GM18867 (cell line): ENCODE data around the gene ZNF346.
A peak's percentile ranks its signal among the peaks of the same experiment; 100 is the strongest.

Source experiments
- ATAC-seq: cut with Tn5 transposase; IDR thresholded peaks from one replicate; pipeline ENCODE4 v1.9.1; 2021; ENCODE audit warnings: mild to moderate bottlenecking, moderate library complexity; ENCODE audit not compliant: unreplicated experiment

Gene ZNF346

DNA sequence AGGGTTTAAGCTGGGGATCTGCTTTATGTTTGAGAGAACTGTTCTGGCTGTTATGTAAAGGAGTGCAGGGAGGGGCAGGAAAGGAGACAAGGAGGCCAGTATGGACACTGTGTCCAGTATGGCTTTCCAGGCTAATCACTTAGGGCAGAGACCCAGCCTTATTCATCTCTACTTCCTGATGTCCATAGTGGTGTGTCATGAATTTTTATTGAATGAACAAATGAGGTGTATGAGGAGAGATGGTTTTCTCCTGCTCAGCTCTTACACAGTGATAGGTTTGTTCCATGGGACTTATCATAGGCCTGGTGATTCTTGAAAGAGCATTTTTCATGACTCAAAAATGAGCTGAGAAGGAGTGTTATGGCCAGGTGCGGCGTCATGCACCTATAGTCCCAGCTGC, 43.7 kb downstream of the ZNF346 start:
- ATAC-seq: no peak

DNA sequence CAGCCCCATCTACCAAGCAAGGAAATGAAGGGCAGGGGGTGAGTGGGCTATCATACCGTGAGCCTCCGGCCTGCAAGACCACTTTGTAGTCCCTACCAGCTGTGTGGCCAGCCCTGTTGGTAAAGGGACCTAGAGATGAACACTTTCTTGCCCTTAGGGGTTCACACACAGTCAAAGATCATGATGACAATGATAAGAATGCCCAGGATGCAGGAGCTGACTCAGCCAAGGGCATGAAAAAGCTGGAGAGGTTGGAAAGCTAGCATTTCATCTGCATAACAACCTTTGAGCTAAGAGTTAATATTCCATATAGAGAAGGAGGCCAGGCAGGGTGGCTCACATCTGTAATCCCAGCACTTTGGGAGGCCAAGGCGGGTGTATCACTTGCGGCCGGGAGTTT, 45.0 kb downstream of the ZNF346 start:
- ATAC-seq: no peak

DNA sequence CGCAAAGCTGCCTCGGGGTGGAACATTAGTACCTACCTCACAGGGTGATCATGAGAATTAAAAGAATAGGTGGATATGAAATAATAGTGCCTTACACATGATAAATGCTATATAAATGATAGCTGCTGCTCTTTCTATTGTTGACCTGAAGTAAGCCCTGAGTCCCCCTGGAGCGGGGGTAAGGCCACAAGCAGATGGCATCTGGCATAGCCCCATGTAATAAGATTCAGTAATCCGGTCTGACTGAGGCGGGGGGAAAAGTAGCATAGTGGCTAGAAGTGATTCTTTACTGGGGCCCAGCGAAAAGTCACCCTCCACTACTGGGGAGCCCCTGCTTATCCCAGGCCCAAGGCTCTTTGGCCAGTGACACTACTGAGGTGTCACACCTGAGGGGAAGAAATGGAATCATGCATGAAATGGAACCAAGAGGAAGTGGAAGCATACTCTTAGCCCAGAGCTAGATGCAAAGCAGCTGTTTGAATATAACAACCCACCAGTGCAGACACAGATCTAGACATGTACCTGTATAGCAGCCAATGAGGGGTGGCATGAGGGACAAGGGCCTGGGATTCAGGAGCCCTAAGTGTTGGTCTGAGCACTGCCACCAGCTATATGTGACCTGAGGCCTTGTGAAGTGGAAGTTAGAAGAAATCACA, 48.2 kb downstream of the ZNF346 start:
- ATAC-seq: no peak

DNA sequence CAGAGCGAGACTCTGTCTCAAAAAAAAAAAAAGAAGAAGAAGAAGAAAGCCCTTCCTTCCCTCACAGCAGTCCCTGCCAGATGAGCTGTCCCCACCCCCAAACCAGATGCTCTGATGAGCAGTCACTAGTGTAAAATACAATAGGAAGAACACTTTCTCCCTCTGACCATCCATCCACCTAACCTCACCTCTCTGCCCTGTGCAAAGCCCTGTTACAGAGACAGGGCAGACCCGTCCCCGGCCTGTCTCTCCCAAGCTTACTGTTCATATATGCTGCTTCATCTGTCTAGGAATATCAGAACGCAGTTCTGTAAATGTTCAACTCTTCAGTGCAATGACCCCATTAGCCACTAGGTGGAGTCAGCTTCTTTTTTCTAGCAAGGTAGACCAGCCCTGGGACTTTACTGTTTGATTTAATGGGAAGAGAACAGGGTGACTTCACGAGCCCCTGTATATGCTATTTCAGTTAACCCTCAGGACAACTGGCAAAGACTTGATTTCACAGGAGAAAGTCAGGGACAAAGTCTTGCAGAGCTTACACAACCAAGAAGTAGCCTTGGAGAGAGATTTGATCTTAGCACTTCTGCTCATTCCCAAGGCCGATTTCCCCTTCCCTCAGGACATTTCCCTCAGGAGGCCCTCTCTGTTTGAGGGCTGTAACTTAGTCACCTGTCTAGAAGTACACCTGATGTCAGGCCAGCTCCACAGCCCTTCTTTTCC, 49.3 kb downstream of the ZNF346 start:
- ATAC-seq: peak; percentile 60

DNA sequence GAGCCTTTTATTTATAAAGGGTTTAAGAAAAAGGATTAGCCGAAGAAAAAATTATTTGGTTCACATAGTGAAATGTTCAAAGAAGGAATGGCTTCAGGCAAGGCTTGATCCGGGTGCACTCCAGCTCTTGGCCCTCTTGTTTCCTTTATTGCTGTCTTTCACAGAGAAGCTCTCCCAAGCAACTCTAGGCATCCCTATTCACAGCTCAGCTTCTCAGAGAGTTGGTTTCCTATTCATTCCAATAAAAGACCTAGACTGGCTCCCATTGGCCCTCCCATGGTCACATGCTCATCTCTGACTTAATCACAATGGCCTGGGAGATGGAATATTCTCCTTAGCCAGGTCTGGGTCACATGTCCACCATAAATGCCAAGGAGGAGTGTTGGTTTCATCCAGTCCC, 54.8 kb downstream of the ZNF346 start:
- no peak for ATAC-seq

DNA sequence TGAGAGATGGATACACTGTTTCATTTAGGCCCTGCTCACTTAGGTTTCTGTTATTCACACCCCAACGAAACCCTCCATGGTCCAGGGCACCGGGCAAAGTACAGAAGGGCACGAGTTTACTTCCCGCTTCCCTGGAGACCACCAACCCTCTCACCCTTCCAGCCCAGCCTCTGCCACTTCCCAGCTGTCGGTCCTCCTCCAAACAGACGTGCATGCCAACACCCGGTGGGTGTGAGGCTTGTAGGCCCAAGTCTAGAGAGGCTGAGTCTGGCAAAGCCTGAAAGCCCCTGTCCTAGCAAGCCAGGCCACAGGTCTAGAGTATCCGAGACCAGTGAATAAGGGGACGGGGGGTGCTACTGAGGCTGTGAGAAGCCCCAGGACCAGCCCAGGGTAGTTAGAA, 57.1 kb downstream of the ZNF346 start:
- no peak for ATAC-seq

DNA sequence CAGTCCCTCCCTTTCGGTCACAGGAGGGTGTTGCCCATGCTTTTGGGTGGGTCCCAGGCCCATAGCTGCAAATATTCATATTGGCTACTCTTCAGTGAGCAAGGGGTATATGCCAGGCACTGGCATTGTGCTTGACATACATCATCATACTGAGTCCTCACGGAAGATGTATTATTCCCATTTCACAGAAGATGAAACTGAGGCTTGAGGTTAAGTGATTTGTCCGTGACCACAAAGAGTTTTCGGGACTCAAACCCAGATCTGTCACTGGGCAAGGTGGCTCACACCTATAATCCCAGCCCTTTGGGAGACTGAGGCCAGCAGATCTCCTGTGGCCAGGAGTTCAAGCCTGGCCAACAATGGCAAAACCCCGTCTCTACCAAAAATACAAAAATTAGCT, 57.8 kb downstream of the ZNF346 start:
- no peak for ATAC-seq

DNA sequence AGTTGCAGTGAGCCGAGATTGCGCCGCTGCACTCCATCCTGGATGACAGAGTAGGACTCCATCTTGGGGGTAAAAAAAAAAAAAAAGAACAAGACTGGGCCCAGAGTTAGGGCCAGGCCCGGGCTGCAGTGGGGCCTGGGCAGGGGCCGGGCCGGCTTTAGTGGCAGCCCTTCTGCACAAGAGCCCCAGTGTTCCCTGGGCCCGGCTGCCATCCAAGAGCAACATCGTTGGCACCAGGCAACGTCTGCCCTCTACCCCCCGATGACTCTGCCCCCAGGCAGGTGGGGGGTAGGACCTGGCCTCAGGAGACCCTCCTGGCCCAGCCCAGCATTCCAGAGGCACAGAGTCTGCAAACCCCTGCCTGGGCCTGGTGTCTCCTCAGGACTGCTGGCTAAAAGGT, 59.4 kb downstream of the ZNF346 start:
- no peak for ATAC-seq

DNA sequence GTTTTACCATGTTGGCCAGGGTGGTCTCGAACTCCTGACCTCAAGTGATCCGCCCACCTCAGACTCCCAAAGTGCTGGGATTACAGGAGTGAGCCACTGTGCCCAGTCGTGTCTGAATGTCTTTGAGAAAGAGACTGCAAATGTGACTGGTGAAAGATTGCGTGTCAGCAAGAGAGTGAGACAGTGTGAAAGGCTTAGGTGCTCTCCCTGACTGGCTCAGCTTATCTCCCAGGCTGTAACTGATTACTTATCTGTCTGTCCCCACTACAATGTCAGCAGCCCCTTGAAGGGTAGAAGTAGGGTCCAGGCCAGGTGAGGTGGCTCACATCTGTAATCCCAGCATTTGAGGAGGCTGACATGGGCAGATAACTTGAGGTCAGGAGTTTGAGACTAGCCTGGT, 60.9 kb downstream of the ZNF346 start:
- no peak for ATAC-seq

DNA sequence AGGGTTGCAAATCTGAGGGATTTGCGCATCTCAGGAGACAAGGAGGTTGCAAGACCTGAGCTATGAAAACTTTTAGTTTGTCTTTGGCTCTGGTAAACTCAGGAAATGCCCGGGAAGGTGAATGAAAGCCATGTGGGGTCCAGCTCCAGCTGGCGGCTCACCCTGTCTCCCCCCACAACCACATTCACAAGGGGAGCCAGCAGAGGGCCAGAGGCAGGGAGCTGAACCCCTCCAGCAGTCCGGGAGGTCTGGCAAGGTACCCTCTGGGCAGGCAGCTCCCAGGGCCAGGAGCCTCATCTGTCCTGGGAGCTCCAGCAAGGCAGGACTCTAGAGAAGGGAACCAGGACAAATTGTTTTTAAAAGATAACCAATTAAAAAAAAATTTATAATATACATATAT, 61.7 kb downstream of the ZNF346 start:
- ATAC-seq: no peak

DNA sequence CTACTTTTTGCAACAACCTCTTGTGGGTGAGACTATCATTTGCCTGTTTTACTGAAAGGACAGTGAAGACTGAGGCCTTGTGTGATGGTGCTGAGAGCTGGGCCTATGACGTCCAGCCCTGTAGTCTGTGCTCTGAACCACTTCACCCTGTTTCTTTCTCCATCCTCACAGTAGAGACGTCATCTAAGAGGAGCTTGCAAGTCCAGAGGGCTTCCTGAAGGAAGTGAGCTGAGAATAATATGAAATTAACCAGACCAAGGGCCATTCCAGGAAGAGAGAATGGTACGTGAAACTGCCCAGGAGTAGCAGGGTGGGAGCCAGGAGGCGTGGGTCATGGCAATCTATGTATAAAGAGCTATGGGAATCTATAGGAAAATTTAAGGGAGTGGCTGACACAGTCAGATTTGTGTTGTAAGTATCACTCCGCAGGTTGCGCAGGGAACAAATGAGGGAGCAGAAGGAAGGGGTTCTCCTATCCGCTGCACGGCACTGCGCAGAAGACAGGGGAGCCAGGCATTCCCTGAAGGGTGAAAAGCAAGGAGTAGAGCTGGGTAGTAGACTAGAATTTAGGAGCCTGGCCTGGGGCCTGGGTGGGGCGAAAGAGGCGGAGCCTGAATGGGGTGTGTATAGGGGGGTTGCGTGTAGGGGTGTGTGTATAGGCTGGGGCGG, 63.6 kb downstream of the ZNF346 start:
- ATAC-seq: no peak

DNA sequence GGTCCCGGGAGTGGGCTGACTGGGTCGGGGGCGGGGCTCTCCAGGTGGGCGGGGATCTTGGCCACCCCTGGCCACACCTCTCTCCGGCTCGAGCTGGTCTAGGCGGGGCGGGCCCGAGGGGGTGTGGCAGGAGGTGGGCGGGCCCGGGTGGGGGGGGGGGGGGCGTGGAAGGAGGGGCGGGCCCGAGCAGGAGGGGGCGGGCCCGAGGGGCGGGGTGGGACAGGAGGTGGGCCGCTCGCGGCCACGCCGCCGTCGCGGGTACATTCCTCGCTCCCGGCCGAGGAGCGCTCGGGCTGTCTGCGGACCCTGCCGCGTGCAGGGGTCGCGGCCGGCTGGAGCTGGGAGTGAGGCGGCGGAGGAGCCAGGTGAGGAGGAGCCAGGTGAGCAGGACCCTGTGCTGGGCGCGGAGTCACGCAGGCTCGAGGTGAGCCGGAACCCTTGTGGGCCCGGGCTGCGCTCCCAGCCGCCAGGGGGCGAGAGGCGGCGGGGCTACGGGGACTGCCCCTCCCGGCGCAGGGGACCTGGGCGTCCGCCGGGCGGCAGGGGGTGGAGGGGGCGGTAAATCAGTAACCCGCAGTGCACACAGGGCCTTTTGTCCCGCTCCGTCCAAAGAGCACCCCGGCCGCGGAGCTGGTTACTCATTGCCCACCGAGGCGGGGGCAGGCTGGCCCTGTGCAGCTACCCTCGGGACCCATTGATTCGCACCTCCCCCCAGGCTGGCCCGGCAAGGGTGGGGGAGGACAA, 64.3 kb downstream of the ZNF346 start, which contains the start of gene FGFR4:
FGFR4 (plus strand) TSS at position 262 of the 744 bp plus-strand sequence. CDS start 2,688 bp downstream, outside the sequence.
- peak; percentile 56 for ATAC-seq

DNA sequence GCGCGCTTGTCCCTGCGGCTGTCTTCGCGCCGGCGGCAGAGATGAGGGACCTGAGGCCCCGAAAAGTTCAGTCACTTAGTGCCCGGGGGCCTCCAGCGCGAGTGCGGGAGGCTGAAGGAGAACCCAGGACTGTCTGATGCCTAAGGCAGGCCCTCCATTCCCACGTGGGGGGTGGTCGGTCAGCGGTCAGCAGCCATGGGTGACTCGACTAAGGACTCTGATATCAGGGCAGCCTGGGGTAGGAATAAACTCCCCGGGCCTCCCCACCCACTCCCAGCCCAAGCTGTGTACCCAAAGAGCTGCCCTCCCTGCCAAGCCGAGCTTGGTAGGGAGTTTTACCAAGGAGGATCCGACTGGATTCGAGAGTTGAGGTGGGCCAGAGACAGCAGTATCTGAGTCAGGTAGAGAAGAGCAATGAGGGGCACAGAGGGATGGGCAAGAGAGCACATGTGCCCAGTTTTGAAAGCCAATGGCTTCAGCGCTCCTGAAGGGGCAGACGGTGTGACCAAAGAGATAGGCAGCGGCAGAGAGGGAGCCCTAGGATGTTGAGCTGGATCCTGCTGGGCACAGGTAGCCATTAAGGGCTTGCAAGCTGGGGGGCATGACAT, 65.0 kb downstream of the ZNF346 start:
- no peak for ATAC-seq

DNA sequence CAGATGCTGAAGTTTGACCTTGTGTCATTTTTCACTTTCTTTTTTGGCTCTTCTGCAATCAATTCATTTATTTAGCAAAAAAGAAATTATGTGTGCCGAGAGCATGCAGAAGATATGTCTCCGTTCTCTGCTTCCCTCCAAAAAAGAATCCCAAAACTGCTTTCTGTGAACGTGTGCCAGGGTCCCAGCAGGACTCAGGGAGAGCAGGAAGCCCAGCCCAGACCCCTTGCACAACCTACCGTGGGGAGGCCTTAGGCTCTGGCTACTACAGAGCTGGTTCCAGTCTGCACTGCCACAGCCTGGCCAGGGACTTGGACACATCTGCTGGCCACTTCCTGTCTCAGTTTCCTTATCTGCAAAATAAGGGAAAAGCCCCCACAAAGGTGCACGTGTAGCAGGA, 66.6 kb downstream of the ZNF346 start:
- ATAC-seq: no peak

DNA sequence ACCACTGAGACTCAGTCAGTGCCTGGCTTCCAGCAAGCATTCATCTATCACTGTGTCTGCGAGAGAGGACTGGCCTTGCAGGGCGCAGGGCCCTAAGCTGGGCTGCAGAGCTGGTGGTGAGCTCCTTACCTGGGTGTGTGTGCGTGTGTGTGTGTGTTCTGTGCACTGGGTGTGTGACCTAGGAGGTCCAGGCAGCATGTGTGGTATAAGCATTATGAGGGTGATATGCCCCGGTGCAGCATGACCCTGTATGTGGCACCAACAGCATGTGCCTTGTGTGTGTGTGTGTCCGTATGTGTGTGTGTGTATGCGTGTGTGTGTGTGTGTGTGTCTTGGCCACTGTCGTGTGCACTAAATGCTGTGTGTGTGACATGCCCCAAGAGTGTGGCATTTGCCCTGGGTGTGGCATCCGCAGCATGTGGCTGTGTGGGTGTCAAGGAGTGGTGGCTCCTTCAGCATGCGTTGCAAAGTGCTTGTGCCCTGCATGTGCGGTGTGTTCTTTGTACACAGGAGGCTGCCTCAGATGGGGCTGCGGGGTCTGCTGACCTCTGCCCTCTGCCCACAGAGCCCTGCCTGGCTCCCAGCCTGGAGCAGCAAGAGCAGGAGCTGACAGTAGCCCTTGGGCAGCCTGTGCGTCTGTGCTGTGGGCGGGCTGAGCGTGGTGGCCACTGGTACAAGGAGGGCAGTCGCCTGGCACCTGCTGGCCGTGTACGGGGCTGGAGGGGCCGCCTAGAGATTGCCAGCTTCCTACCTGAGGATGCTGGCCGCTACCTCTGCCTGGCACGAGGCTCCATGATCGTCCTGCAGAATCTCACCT, 67.5 kb downstream of the ZNF346 start:
- ATAC-seq: no peak

DNA sequence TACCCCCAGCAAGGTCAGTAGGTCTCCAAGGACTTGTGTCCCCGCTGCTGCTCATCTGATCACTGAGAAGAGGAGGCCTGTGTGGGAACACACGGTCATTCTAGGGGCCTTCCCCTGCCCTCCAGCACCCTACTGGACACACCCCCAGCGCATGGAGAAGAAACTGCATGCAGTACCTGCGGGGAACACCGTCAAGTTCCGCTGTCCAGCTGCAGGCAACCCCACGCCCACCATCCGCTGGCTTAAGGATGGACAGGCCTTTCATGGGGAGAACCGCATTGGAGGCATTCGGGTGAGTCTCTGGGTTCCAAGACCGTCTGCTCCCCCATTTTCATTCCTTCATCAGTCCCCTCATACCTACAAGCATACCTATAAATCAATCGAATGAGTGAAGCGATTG, 68.3 kb downstream of the ZNF346 start:
- no peak for ATAC-seq

DNA sequence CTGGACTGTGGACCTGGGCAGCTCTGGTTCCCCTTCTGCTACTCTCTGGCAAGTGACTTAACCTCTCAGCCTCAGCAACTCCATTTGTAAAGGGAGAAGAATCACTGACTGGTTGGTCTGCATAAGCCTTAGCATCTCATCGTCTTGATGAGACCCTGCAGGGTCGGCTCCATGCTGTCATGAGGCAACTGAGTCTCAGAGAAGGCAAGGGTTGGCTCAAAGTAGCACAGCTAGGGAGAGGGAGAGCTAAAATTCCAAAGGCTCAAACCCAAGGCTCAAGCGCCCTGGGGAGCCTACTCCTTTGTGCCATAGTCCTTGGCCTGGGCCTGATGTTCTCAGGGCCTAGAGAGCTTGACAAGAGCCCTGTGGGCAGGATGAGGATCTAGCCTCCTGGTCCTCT, 68.7 kb downstream of the ZNF346 start:
- ATAC-seq: no peak

DNA sequence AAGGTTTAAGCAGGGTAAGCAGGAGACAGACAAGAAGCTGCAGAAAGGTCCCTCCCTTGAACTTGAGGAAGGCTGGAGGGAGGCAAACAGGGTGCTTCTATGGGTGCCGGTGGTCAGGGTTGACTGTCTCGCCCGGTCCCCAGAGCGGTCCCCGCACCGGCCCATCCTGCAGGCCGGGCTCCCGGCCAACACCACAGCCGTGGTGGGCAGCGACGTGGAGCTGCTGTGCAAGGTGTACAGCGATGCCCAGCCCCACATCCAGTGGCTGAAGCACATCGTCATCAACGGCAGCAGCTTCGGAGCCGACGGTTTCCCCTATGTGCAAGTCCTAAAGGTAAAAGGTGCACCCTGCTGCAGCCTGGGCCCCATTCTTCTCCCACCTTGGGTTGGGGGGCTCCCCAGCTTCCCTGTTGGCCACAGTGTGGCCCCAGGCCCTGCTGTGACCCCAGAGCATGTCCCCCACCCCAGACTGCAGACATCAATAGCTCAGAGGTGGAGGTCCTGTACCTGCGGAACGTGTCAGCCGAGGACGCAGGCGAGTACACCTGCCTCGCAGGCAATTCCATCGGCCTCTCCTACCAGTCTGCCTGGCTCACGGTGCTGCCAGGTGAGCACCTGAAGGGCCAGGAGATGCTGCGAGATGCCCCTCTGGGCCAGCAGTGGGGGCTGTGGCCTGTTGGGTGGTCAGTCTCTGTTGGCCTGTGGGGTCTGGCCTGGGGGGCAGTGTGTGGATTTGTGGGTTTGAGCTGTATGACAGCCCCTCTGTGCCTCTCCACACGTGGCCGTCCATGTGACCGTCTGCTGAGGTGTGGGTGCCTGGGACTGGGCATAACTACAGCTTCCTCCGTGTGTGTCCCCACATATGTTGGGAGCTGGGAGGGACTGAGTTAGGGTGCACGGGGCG, 69.9 kb downstream of the ZNF346 start:
- ATAC-seq: no peak

DNA sequence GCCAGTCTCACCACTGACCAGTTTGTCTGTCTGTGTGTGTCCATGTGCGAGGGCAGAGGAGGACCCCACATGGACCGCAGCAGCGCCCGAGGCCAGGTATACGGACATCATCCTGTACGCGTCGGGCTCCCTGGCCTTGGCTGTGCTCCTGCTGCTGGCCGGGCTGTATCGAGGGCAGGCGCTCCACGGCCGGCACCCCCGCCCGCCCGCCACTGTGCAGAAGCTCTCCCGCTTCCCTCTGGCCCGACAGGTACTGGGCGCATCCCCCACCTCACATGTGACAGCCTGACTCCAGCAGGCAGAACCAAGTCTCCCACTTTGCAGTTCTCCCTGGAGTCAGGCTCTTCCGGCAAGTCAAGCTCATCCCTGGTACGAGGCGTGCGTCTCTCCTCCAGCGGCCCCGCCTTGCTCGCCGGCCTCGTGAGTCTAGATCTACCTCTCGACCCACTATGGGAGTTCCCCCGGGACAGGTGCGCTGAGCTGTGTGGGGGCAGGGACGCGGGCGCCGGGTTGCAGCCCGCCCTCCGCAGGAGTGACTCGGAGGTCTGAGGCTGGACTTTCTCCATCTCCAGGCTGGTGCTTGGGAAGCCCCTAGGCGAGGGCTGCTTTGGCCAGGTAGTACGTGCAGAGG, 70.7 kb downstream of the ZNF346 start:
- ATAC-seq: no peak
